AML-193 (cell line): Measurements from ENCODE around the gene CNTNAP4.

Source experiments
- DNase-seq, 2 experiments: peaks; one replicate each; lab custom pipeline; 2025; lab: John Stamatoyannopoulos, UW

Gene CNTNAP4

GRCh38 chr16:76583945-76584344 is 306.7 kb downstream of the CNTNAP4 start:
- no peak for DNase-seq

DNA sequence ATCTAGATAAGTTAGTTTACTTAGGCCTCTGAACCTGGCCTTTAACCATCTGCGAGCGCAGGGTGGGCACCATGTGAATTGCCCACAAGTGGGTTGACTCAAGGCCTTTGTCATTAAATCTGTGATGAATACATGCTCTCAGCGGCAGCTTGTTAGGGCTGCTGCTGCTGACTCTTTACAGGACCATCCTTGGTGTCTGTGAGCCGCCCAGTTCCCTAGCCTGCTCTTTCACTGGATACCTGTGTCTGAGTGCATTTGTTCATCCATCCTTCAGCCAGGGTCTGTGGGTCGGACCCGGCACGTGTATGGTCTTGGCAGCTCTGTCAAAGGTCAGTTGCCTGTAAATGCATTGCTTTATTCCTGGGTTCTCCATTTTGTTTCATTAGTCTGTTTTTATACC is 321.3 kb downstream of the CNTNAP4 start:
- no peak for DNase-seq

- DNase-seq: no peak
Measured at GRCh38 chr16:76607317-76607716, 330.1 kb downstream of the CNTNAP4 start.
